Fibroblast of lung (primary cell): ENCODE measurements around the gene CCSER2.

Experiments used
- CTCF ChIP-seq, 2 donors: IDR thresholded peaks in 1 of 2; conservative IDR thresholded peaks in 1 of 2; 1 replicate in 1 of 2; 2 replicates in 1 of 2; pipeline ENCODE4 v1.5.1; 2011 to 2012; ENCODE audit warnings: low read length in 2 of 2, control low read depth in 1 of 2, inconsistent platforms in 1 of 2, low read depth in 1 of 2, mild to moderate bottlenecking in 1 of 2
- EZH2 ChIP-seq: IDR thresholded peaks from 2 replicates; pipeline ENCODE4 v1.5.1; 2012; ENCODE audit warnings: low read length, control low read depth, mild to moderate bottlenecking; ENCODE audit errors: missing control alignments

- TF ChIP-seq CTCF (conservative IDR thresholded peaks at IDR 0.05 in 1 of 2, IDR thresholded peaks at IDR 0.05 in 1 of 2; ENCODE audit: low read depth in 1 of 2, low read length in 2 of 2) (no peak), EZH2 (no peak)
Measured at GRCh38 chr10:84423719-84424118, 95.3 kb downstream of the CCSER2 start.
